GM12892 (cell line): Measurements from ENCODE around the gene SAMD4A.

Source experiments
- POLR2A ChIP-seq: IDR thresholded peaks from 2 replicates; pipeline ENCODE4 v1.6.1; 2011; ENCODE audit warnings: low read depth, low read length, control low read depth
- POLR2AphosphoS5 ChIP-seq: IDR thresholded peaks from 2 replicates; pipeline ENCODE4 v1.6.1; 2011; ENCODE audit warnings: low read depth, low read length, control low read depth
- TAF1 ChIP-seq: IDR thresholded peaks from 2 replicates; pipeline ENCODE4 v1.6.1; 2011; ENCODE audit warnings: low read depth, mild to moderate bottlenecking, control low read depth, low read length, borderline replicate concordance

DNA sequence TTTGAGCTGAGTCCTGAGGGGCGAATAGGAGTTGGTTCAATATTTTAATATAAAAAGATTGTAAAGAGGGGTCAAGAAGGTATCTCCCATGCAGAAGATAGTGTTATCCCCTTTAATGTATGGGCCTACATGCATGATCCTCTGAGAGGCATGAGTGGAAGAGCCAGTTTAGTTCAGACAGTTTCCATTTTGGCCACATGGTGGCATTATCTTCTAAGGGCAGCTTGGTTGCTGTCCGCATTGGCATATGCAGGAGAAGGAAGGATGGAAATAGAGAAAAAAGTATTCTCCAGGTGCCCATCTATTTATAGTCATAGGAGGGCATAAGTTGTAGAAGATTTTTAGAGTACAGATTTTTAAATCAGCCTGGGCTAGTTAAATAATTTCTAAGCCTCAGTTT, 5.4 kb downstream of the SAMD4A start:
- TF ChIP-seq POLR2A (no peak), POLR2AphosphoS5 (no peak), TAF1 (no peak)
